Mucosa of stomach (tissue), 1 donor: Measurements from ENCODE around the gene RESF1.

Experiments used
- H3K27me3 ChIP-seq: one replicate; pipeline ENCODE4 v1.7.0; 2013; ENCODE audit warnings: mild to moderate bottlenecking, low read length; ENCODE audit not compliant: control insufficient read depth, insufficient read depth
- H3K36me3 ChIP-seq: one replicate; pipeline ENCODE4 v1.7.0; 2013; ENCODE audit warnings: low read length; ENCODE audit not compliant: control insufficient read depth, insufficient read depth
- H3K4me1 ChIP-seq: one replicate; pipeline ENCODE4 v1.7.0; 2013; ENCODE audit warnings: mild to moderate bottlenecking, low read length; ENCODE audit not compliant: control insufficient read depth, insufficient read depth
- H3K4me3 ChIP-seq: one replicate; pipeline ENCODE4 v1.7.0; 2013; ENCODE audit warnings: low read length
- H3K9ac ChIP-seq: one replicate; pipeline ENCODE4 v1.7.0; 2013; ENCODE audit warnings: mild to moderate bottlenecking, low read length, moderate library complexity
- H3K9me3 ChIP-seq: one replicate; pipeline ENCODE4 v1.7.0; 2013; ENCODE audit warnings: mild to moderate bottlenecking, low read length, moderate library complexity; ENCODE audit not compliant: control insufficient read depth
- donor health status: Pancreatic carcinoma.

Gene RESF1, protein sequence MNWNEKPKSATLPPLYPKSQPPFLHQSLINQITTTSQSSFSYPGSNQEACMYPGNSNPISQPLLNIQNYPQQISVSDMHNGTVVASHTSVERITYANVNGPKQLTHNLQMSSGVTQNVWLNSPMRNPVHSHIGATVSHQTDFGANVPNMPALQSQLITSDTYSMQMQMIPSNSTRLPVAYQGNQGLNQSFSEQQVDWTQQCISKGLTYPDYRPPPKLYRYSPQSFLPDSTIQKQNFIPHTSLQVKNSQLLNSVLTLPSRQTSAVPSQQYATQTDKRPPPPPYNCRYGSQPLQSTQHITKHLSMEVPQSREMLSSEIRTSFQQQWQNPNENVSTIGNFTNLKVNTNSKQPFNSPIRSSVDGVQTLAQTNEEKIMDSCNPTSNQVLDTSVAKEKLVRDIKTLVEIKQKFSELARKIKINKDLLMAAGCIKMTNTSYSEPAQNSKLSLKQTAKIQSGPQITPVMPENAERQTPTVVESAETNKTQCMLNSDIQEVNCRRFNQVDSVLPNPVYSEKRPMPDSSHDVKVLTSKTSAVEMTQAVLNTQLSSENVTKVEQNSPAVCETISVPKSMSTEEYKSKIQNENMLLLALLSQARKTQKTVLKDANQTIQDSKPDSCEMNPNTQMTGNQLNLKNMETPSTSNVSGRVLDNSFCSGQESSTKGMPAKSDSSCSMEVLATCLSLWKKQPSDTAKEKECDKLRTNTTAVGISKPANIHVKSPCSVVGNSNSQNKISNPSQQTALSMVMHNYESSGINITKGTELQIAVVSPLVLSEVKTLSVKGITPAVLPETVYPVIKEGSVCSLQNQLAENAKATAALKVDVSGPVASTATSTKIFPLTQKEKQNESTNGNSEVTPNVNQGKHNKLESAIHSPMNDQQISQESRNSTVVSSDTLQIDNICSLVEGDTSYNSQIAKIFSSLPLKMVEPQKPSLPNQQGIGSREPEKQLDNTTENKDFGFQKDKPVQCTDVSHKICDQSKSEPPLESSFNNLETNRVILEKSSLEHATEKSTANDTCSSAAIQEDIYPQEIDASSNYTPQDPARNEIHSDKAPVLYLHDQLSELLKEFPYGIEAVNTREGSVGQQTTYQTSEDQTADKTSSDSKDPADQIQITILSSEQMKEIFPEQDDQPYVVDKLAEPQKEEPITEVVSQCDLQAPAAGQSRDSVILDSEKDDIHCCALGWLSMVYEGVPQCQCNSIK (N-terminal part only)

DNA sequence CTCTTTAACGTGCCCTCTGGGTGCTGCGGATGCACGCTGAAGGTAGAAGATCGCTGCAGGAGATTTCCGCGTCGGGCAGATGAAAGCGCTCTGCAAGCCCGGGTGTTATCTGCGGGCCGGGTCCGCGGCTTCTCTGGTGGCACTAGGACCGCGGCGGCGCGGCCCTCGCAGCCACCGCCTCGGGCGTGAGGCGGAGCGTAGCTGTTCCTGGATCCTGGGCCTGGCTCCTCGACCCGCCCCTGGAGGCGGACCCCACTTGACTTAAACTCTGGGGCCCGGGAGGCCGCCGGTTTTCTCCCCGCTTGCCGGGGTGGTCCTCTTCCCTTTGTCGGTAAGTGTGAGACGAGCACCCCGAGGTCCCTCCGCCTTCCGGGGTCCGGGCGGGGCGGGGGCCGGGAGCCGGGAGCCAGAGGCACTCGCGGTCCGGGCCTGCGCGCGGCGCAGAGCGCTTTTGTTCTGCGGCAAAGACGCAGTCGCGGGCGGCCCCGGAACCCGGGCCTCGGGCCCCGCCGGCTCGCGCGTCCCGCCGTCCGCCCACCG is at the start of gene RESF1:
Gene RESF1, plus strand, starts transcription at position 255 of the 540 bp plus-strand sequence. CDS start 21,541 bp downstream, outside the sequence.
- Histone ChIP-seq H3K27me3 (no peaks in the 10 kb centered on the region), H3K4me3 (peak within 1 kb of the TSS; percentile 72), H3K9ac (peak within 1 kb of the TSS; percentile 80), H3K36me3 (no peaks in the 10 kb centered on the region), H3K9me3 (no peaks in the 10 kb centered on the region), H3K4me1 (peaks cover 19% of the 10 kb centered on the region)

DNA sequence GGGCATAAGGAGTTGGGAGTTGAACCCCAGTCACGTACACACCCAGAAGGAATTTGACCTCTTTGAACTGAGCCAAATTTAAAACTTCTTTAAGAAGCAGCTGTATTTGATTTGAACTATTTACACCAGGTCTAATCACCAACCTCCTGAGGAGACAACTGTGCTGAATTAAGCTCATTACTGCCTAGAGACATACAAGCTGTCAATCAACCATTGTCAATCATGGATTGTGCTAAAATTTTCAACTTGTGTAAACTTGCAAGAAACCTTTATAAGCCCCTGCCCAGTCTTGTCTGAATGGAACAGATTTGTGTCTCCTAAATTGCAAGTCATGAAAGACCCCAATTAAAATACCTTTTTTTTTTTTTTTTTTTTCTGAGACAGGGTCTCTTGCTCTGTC is 44.3 kb upstream of the RESF1 start:
- Histone ChIP-seq H3K27me3 (no peaks in the 10 kb centered on the region), H3K9ac (no peak overlapping the region)

DNA sequence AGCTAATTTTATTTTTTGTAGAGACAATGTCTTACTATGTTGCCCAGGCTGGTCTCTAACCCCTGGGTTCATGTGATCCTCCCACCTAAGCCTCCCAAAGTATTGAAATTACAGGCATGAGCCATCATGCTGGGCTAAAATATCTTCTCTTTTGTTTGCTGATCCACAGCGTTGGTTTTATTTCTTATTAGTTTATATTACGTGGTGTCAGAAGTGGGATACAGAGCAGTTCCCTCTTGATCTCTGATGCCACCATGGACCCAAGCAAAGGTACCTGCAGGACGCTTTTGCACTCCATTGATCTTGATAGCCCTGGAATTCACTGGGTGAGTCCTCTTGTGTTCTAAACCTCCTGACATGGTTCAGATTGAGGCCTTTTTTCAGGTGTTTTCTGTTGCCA is 43.8 kb upstream of the RESF1 start:
- no peak overlapping the region for H3K9ac ChIP-seq
- no peaks in the 10 kb centered on the region for H3K36me3 ChIP-seq
- H3K9me3 ChIP-seq: no peaks in the 10 kb centered on the region
- no peaks in the 10 kb centered on the region for H3K27me3 ChIP-seq
- no peaks in the 10 kb centered on the region for H3K4me1 ChIP-seq
- no peak overlapping the region for H3K4me3 ChIP-seq

More for the DNA sequence above, 44.3 kb upstream of the RESF1 start:
- H3K4me3 ChIP-seq: no peak overlapping the region
- no peaks in the 10 kb centered on the region for H3K4me1 ChIP-seq
- H3K9me3 ChIP-seq: no peaks in the 10 kb centered on the region
- no peaks in the 10 kb centered on the region for H3K36me3 ChIP-seq

DNA sequence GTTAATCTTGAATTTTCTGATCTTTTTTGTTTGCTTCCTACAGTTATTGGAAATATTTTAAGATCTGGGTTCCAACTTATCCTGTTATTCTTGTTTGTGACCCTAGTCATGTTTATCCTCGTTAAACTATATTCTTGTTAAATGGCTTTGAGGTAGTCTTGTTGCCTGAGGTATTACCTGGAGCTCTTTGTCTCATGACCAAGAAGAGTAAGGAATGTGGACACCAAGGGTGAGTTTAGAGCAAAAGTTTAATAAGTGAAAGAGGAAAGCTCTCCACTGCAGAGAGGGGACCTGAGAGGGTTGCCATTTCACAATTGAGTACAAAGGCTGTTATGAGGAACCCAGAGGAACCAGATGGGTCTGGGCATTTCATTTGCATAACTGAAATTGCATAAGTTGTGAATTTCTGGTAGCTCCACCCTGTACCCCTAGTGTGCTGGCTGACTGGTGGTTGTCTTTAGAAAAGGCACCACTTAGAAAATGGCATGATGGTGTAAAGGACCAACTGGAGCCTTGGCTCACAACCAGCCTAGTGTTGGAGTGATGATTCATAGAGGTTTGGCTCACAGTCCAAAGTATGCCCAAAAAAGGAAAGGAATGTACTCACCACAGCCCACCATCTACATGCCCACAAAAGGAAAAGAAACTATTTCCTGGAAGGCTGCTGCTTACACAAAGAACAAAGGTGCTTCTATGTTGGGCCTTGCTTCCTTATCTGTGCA is 36.7 kb upstream of the RESF1 start:
- Histone ChIP-seq H3K27me3 (no peaks in the 10 kb centered on the region), H3K4me1 (no peaks in the 10 kb centered on the region), H3K9me3 (peaks cover 13% of the 10 kb centered on the region), H3K4me3 (no peak overlapping the region), H3K9ac (no peak overlapping the region), H3K36me3 (no peaks in the 10 kb centered on the region)

DNA sequence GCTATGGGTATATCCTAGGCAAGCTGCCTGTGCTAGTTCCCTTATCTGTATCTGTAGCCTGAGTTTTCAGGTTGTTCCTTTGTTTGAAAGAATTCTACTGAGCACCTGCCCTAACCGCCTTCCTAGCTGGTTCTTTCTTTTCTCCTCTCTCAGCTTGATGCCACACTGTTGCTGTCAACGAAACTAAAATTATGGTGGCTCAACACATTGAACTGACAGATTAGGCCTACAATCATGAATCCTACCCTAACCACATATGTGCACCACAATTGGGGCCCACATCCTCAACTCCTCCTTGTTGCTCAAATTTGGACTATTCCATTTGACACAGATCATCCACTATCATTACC is 36.2 kb upstream of the RESF1 start:
- no peak overlapping the region for H3K9ac ChIP-seq
- H3K36me3 ChIP-seq: no peaks in the 10 kb centered on the region
- no peaks in the 10 kb centered on the region for H3K4me1 ChIP-seq
- no peak overlapping the region for H3K4me3 ChIP-seq
- peaks cover 13% of the 10 kb centered on the region for H3K9me3 ChIP-seq
- no peaks in the 10 kb centered on the region for H3K27me3 ChIP-seq

DNA sequence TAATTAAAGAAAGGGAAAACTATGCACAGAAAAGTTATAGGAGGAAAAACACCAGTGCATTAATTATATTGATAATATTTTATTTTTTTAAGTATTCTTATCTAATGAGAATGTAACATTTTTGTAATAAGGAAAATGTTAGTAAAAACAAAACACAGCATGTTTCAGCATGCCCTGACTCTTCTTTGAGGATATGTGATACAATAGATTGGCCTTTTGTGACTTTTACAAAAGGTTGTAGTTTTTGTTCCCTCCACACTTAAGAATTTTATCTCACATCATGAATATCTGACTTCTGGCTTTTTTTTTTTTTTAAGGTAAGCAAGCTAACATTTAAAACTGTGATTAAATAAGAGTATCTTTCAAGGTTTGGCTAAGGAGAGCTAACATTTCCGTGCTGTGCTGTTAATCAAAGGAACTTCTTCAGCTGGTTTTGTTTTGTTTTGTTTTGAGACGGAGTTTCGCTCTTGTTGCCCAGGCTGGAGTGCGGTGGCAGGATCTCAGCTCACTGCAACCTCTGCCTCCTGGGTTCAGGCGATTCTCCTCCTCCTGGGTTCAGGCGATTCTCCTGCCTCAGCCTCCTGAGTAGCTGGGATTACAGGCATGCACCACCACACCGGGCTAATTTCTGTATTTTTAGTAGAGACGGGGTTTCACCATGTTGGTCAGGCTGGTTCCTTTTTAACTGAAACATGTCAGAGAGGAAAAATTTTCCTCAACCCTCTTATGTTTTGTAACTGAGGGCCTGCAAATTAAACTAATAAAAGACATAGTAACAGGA is 30.8 kb upstream of the RESF1 start:
- H3K4me1 ChIP-seq: no peaks in the 10 kb centered on the region
- H3K9ac ChIP-seq: no peak overlapping the region
- H3K36me3 ChIP-seq: no peaks in the 10 kb centered on the region
- H3K9me3 ChIP-seq: peaks cover 3% of the 10 kb centered on the region
- no peaks in the 10 kb centered on the region for H3K27me3 ChIP-seq
- H3K4me3 ChIP-seq: no peak overlapping the region

DNA sequence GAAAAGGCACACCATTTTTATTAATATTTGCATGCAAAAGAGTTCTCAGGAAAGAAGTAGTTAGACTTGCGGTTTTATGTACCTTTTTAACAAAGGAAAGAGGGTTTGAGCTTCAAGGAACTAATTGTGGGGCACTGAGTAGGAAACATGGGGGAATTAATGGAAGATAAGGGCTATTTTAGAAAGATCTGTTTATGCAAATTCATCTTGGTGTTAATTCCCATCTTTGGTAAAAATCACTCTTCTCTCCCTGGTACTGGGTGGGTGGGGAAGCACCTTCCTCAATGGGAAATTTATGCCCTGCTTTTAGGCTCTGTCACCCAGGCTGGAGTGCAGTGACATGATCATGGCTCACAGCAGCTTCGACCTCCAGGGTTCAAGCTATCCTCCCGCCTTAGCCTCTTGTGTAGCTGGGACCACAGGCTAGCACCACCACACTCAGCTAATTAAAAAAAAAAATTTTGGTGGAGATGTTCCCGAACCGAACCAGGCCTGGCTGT is 30.1 kb upstream of the RESF1 start:
- no peak overlapping the region for H3K4me3 ChIP-seq
- no peaks in the 10 kb centered on the region for H3K4me1 ChIP-seq
- H3K9ac ChIP-seq: no peak overlapping the region
- no peaks in the 10 kb centered on the region for H3K27me3 ChIP-seq
- H3K9me3 ChIP-seq: no peaks in the 10 kb centered on the region
- H3K36me3 ChIP-seq: no peaks in the 10 kb centered on the region

DNA sequence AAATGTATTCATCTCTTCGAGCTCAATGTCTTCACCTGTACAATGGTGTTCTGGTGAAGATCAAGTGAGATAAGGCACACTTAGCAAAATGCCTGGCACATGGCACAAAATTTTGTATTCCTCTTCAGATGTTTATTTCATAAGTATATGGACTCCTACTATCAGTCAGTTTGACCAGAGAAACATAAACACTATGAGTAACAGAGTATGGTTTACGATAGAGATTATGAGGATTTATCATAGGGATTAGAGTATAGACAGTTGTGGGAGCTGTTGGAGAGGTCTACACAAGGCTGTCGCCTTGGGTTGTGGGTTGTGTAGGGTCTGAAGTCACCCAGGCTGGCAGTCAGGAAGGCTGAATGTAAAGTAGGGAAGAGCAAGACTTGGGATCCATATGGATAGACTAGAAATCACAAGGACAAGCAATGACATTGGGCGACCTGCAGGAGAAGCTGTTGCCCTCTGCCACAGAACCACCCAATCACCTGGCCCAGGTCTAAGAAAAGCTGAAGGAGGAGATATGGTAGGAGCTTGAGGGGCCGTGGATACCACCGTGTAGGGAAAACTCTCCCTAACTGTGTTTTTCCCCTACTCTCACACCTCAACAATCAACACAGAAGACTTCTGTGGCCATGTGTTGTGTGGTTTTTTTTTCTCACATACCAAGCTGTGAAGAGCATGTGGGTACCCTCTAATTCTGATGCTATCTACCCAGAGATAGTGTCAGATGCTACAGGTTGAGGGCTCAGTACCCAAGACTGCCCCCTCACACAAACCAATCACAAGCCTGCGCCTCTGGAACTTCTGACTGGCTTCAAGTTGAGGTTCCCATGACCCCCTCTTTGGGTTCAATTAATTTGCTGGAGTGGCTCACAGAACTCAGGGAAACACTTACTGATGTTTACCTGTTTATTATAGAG is 27.2 kb upstream of the RESF1 start:
- no peaks in the 10 kb centered on the region for H3K9me3 ChIP-seq
- no peak overlapping the region for H3K9ac ChIP-seq
- H3K36me3 ChIP-seq: no peaks in the 10 kb centered on the region
- H3K4me1 ChIP-seq: no peaks in the 10 kb centered on the region
- no peak overlapping the region for H3K4me3 ChIP-seq
- H3K27me3 ChIP-seq: no peaks in the 10 kb centered on the region

DNA sequence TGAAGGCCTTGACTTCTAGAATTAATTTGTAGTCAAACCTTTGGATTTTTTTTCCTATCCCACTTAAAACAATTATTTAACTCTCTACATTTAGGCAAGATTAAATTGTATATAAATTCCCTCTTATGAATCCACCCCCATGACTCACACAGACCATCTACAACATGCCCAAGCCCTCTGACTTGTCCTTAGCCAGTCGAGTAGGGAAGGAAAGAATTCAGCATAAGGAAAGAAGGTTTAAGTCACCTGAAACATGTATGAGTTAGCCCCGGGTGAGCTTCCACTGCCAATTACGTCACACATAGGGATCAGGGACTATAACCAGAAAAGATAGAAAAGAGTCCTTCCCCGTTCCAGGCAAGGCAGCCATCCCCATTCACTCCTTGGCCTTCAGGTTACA is 14.9 kb upstream of the RESF1 start:
- Histone ChIP-seq H3K9ac (no peak overlapping the region), H3K4me3 (no peak overlapping the region), H3K9me3 (no peaks in the 10 kb centered on the region), H3K4me1 (no peaks in the 10 kb centered on the region), H3K36me3 (no peaks in the 10 kb centered on the region), H3K27me3 (no peaks in the 10 kb centered on the region)

DNA sequence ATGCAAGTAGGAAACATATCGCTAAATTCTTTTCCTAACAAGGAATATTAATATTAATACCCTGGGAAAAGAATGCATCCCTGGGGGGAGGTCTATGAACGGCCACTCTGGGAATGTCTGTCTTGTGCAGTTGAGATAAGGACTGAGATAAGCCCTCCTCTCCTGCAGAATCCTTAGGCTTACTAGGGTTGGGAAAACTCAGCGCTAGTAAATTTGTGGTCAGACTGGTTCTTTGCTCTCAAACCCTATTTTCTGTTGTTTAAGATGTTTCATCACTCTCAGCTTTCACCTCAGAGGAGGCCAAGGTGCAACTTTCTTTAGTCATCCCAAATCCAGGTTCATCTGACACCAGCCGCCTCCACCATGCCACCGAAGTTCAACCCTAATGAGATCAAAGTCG is 11.2 kb upstream of the RESF1 start:
- Histone ChIP-seq H3K4me3 (no peak overlapping the region), H3K9me3 (no peaks in the 10 kb centered on the region), H3K4me1 (no peaks in the 10 kb centered on the region), H3K9ac (no peak overlapping the region), H3K27me3 (no peaks in the 10 kb centered on the region), H3K36me3 (no peaks in the 10 kb centered on the region)
